Cardiac fibroblast (primary cell): ENCODE data around the gene ZBTB14.

ENCODE experiments used
- DNase-seq, 2 donors: peaks; one replicate each; pipeline versions ENCODE4 v3.0.0 to v3.0.0-alpha.2; 2010; ENCODE audit warnings: low read depth in 2 of 2
- H3K4me3 ChIP-seq, 2 donors: replicated peaks in 1 of 2; 1 replicate in 1 of 2; 2 replicates in 1 of 2; pipeline ENCODE4 v1.5.1; 2011; ENCODE audit warnings: low read depth in 2 of 2, low read length in 2 of 2, mild to moderate bottlenecking in 2 of 2, moderate library complexity in 1 of 2
- TF ChIP-seq, protein P1 (sequence below): IDR thresholded peaks from one replicate; pipeline ENCODE4 v1.5.1; 2011; ENCODE audit warnings: low read depth, mild to moderate bottlenecking, low read length, inconsistent platforms

ZBTB14 gene

GRCh38 chr18:5311301-5311989, 15.9 kb upstream of the ZBTB14 start:
- TF ChIP-seq, protein P1, sequence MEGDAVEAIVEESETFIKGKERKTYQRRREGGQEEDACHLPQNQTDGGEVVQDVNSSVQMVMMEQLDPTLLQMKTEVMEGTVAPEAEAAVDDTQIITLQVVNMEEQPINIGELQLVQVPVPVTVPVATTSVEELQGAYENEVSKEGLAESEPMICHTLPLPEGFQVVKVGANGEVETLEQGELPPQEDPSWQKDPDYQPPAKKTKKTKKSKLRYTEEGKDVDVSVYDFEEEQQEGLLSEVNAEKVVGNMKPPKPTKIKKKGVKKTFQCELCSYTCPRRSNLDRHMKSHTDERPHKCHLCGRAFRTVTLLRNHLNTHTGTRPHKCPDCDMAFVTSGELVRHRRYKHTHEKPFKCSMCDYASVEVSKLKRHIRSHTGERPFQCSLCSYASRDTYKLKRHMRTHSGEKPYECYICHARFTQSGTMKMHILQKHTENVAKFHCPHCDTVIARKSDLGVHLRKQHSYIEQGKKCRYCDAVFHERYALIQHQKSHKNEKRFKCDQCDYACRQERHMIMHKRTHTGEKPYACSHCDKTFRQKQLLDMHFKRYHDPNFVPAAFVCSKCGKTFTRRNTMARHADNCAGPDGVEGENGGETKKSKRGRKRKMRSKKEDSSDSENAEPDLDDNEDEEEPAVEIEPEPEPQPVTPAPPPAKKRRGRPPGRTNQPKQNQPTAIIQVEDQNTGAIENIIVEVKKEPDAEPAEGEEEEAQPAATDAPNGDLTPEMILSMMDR, result no peak
- no peak overlapping the region for H3K4me3 ChIP-seq

GRCh38 chr18:5309888-5310470, 14.5 kb upstream of the ZBTB14 start:
- no peak for DNase-seq
- H3K4me3 ChIP-seq, result no peak overlapping the region
- TF ChIP-seq, protein P1, result no peak

More at GRCh38 chr18:5311301-5311989, 15.9 kb upstream of the ZBTB14 start:
- peak in 1 of 2 donors; percentile 10 for DNase-seq

GRCh38 chr18:5305835-5306234, 10.3 kb upstream of the ZBTB14 start:
- TF ChIP-seq, protein P1, result no peak
- no peak for DNase-seq
- H3K4me3 ChIP-seq, result no peak overlapping the region

DNA sequence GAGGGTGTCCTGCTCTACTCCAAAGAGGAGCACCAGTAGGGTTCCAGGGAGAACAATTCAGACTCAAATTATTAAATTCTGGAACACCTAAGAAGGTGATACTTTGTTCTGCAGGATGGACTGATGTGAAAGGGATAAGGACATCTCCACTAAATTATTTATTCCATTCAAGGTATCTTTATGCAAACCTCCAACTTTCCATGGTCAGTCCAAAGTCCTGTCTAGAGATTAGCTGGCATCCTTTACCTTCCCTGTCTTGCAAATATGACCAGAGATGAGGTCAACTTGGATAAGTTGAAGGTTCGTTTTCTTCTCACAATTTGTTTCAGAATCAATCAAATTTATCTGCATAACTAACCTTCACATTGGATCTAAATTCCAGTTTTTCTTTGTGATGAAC, 8.7 kb upstream of the ZBTB14 start:
- H3K4me3 ChIP-seq, result no peak overlapping the region
- TF ChIP-seq, protein P1, result no peak
- no peak for DNase-seq

DNA sequence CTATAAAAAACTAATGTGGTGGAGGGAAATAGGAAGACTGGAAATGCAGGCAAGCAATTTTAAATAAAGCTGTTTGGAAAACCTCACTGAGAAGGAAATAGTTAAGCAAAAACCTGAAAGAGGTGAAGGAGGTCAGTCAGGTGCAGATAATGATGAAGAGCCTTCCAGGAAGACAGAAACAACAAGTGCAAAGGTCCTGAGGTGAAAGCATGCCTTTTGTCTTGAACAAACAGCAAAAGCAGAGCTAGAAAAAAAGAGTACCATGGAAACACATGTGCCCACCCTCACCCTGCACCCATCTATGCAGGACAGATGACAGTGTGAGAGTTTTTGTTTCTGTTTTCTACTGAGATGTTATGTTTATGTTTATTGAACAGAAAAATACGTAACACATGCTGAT, 8.1 kb upstream of the ZBTB14 start:
- DNase-seq, result no peak
- TF ChIP-seq, protein P1, result no peak
- no peak overlapping the region for H3K4me3 ChIP-seq

DNA sequence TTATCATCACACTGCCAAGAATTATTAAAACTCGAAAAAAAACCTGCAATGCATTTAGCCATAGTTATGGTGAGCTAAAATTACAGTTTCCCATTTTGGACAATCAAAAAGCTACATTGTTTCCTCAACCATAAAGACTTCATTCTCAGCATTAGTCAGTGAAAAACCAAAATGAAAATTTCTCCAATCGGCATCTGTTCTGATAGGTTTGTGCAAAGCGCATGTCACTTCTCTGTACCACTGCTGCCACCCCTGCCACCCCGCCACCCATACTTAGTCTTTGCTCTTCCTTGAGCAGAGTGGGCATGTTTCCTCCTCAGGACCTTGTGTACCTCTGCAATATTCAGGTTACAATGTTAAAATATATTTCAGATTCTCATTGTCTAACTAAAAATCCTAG, 7.1 kb upstream of the ZBTB14 start:
- DNase-seq, result no peak
- H3K4me3 ChIP-seq, result no peak overlapping the region
- TF ChIP-seq, protein P1, result no peak
